HepG2 (cell line): Measurements from ENCODE around the gene TAGLN2. TPM values are rescaled to one million over a fixed set of nuclear protein-coding genes. Genes with fewer than 3 reads are reported as not detected.

Experiments
- ATAC-seq: fragments of 200-7000 bp; cut with Tn5 transposase; 3 replicates; pipeline ENCODE4 v1.9.1; 2020; ENCODE audit warnings: mild to moderate bottlenecking, moderate library complexity
- BruUV-seq: library from RNA; stranded (reverse); fragments of 400-500 nt; replicated peaks from 2 replicates; lab custom pipeline; 2021; lab: Mats Ljungman, UMichigan
- CTCF ChIA-PET: fragments of 300-600 bp; formaldehyde crosslinking; extraction: SDS; loops from one replicate; lab custom pipeline; 2021; ENCODE audit warnings: low total read pairs, inconsistent platforms, low intra/inter-chr PET ratio; lab: Yijun Ruan, JAX
- POLR2A ChIA-PET: fragments of 350-600 bp; sonication (Branson Sonifier 250); formaldehyde crosslinking; loops from one replicate; lab custom pipeline; 2020; ENCODE audit warnings: antibody characterized with exemption, inconsistent platforms; lab: Yijun Ruan, JAX
- DNase-seq: peaks from one replicate; pipeline ENCODE4 v3.0.0-alpha.2; 2015; ENCODE audit warnings: low spot score
- FAIRE-seq: peaks from 3 replicates; lab custom pipeline; 2011; peaks lifted over from hg19 to GRCh38; lab: Jason Lieb, UNC
- H2AFZ ChIP-seq: one replicate; pipeline ENCODE4 v1.6.1; 2011; ENCODE audit warnings: low read length, inconsistent platforms
- H3K27ac ChIP-seq: fragments of 300-600 bp; 3 replicates; pipeline ENCODE4 v1.8.0; 2011; ENCODE audit warnings: mixed run types, mild to moderate bottlenecking, mixed read lengths, low read length, inconsistent platforms; ENCODE audit not compliant: insufficient read depth; ENCODE audit errors: extremely low read length
- H3K27me3 ChIP-seq, 2 experiments: fragments of 200-600 bp in 1 of 2; 2 replicates in 1 of 2; 3 replicates in 1 of 2; pipeline versions ENCODE4 v1.6.0 to v1.8.0; 2011; ENCODE audit warnings: low read length in 2 of 2, mild to moderate bottlenecking in 2 of 2, moderate library complexity in 2 of 2, inconsistent platforms in 1 of 2; ENCODE audit not compliant: insufficient read depth in 2 of 2, control insufficient read depth in 1 of 2
- H3K36me3 ChIP-seq, 2 experiments: fragments of 200-600 bp in 1 of 2; replicated peaks in 1 of 2; 2 replicates in 1 of 2; 3 replicates in 1 of 2; pipeline versions ENCODE4 v1.5.1 to v1.8.0; 2011; ENCODE audit warnings: low read length in 2 of 2, inconsistent platforms in 1 of 2; ENCODE audit not compliant: insufficient read depth in 2 of 2, control insufficient read depth in 1 of 2
- H3K4me1 ChIP-seq: 2 replicates; pipeline ENCODE4 v1.5.1; 2012; ENCODE audit warnings: low read length, inconsistent platforms; ENCODE audit not compliant: insufficient read depth
- H3K4me2 ChIP-seq: 2 replicates; pipeline ENCODE4 v1.6.0; 2011; ENCODE audit warnings: low read depth, low read length, inconsistent platforms
- H3K4me3 ChIP-seq, 3 experiments: fragments of 200-600 bp in 1 of 3; sonication (generic), shearing (Covaris generic) in 1 of 3; replicated peaks in 1 of 3; 2 replicates each; pipeline ENCODE4 v1.5.1; 2011 to 2016; ENCODE audit warnings: low read length in 3 of 3, inconsistent platforms in 2 of 3, low read depth in 2 of 3, mild to moderate bottlenecking in 2 of 3, control low read depth in 1 of 3, mixed read lengths in 1 of 3; ENCODE audit not compliant: insufficient read depth in 1 of 3
- H3K79me2 ChIP-seq: one replicate; pipeline ENCODE4 v1.6.1; 2011; ENCODE audit warnings: low read length, inconsistent platforms; ENCODE audit not compliant: insufficient read depth
- H3K9ac ChIP-seq: 2 replicates; pipeline ENCODE4 v1.6.0; 2011; ENCODE audit warnings: mild to moderate bottlenecking, low read depth, low read length, inconsistent platforms; ENCODE audit not compliant: insufficient read depth
- H3K9me3 ChIP-seq: 2 replicates; pipeline ENCODE4 v1.5.1; 2012; ENCODE audit warnings: mild to moderate bottlenecking, low read length
- H4K20me1 ChIP-seq: 2 replicates; pipeline ENCODE4 v1.6.0; 2011; ENCODE audit warnings: inconsistent platforms, mild to moderate bottlenecking, low read length, moderate library complexity; ENCODE audit not compliant: insufficient read depth
- CEBPG ChIP-seq: IDR thresholded peaks from 2 replicates; pipeline ENCODE4 v1.6.1; 2016
- DNMT3B ChIP-seq: conservative IDR thresholded peaks from 2 replicates; pipeline ENCODE4 v1.6.1; 2016; ENCODE audit warnings: missing biosample characterization, control low read depth
- NFATC3 ChIP-seq: sonication (generic); formaldehyde crosslinking; IDR thresholded peaks from 2 replicates; pipeline ENCODE4 v1.5.1; 2020; ENCODE audit warnings: mild to moderate bottlenecking, missing genetic modification reagents
- RFX3 ChIP-seq: IDR thresholded peaks from 2 replicates; pipeline ENCODE4 v1.6.1; 2016; ENCODE audit warnings: missing biosample characterization, missing genetic modification reagents
- TSC22D2 ChIP-seq: sonication (generic); formaldehyde crosslinking; IDR thresholded peaks from 2 replicates; pipeline ENCODE4 v1.5.1; 2020; ENCODE audit warnings: missing genetic modification reagents, mild to moderate bottlenecking, borderline replicate concordance
- ZNF20 ChIP-seq: sonication (generic); formaldehyde crosslinking; IDR thresholded peaks from 2 replicates; pipeline ENCODE4 v1.4.0; 2020; ENCODE audit warnings: mild to moderate bottlenecking, moderate library complexity, missing genetic modification reagents
- ZNF367 ChIP-seq: sonication (generic); formaldehyde crosslinking; IDR thresholded peaks from 2 replicates; pipeline ENCODE4 v1.4.0; 2020; ENCODE audit warnings: missing genetic modification reagents, borderline replicate concordance
- ZSCAN22 ChIP-seq: sonication (generic); formaldehyde crosslinking; IDR thresholded peaks from 2 replicates; pipeline ENCODE4 v1.4.0; 2020; ENCODE audit warnings: mild to moderate bottlenecking, missing genetic modification reagents
- WGBS: methylation state at CpG from one replicate; pipeline ENCODE4 v1.1.6; 2017; ENCODE audit warnings: low lambda C conversion rate; 5-methylcytosine and 5-hydroxymethylcytosine counted together
- in situ Hi-C: cut with HindIII; loops from 2 replicates; pipeline ENCODE4 v1.10.0; 2017; ENCODE audit warnings: low pct_unique_long_range_greater_than_20kb; ENCODE audit not compliant: extremely low pct_ligation_motif_present
- intact Hi-C: fragments of 100-400 bp; cut with micrococcal nuclease; formaldehyde crosslinking; loops from one replicate; pipeline ENCODE4 v1.10.0; 2022; ENCODE audit not compliant: unreplicated experiment
- polyA plus RNA-seq, 8 experiments: library from polyadenylated mRNA; depleted of rRNA in 3 of 8; stranded (reverse) in 7 of 8; unstranded in 1 of 8; fragments of >200 nt; fragmentation: Illumina TruSeq in 4 of 8; extraction: Trizol in 4 of 8; gene quantifications; 2 replicates each; pipeline versions ENCODE4 v1.2.1 to v1.2.3, GENCODE V29; 2011 to 2016; ENCODE audit warnings: low read depth in 4 of 8, missing spikeins in 1 of 8, mixed read lengths in 1 of 8; ENCODE audit not compliant: insufficient read depth in 1 of 8
- total RNA-seq, 5 experiments: library from RNA; depleted of rRNA; stranded (reverse); fragments of >200 nt; fragmentation: Illumina TruSeq; extraction: Trizol; gene quantifications; 2 replicates each; pipeline ENCODE4 v1.2.3, GENCODE V29; 2016; ENCODE audit warnings: low read depth in 1 of 5
- TF ChIP-seq, protein P1 (sequence below), 2 experiments: IDR thresholded peaks; 2 replicates each; pipeline ENCODE4 v1.6.1; 2011 to 2012; ENCODE audit warnings: low read length in 2 of 2, borderline replicate concordance in 1 of 2, low read depth in 1 of 2, mild to moderate bottlenecking in 1 of 2, moderate library complexity in 1 of 2
- TF ChIP-seq, protein P2 (sequence below): IDR thresholded peaks from 2 replicates; pipeline ENCODE4 v1.6.1; 2018; ENCODE audit warnings: missing genetic modification reagents, mild to moderate bottlenecking, missing compliant biosample characterization

TAGLN2 gene
- total and polyA plus RNA-seq, 2 of the 13 experiments (the other 11 are each of a cell fraction or from before 2014, with no cell fraction given), result 6.7 to 17.2 TPM

DNA sequence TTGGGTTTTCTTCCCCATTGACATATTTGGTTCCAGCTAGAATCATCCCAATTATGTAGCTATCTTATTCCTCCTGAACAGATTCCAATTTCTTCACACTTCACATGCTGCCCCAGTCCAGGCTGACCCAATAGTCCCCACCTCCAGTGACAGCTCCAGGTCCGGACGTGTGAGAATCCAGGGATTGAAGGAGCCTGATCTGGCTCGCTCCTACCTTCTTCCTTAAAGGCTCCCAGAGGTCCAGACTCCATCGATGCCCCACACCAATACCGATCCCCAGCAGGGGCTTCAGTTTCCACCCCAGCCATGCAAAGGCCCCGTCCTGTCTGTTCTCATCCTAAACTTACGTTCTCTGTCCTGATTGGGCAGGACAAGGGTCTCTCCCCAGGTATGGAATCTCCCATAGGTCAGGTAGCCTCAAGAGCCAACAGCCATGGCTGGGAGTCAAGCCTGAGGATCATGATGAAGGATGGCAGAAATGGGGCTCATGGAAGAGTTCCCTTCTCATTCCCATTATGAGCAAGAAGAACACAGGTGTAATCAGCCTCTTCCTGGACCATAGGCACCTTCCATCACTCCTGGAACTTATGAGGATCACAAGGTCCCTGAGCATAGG lies 49.2 kb upstream of the TAGLN2 start:
- H3K27me3 ChIP-seq, result peaks cover 2 to 5% of the 10 kb centered on the region in 2 experiments; a peak in 1 of 5 replicates
- in situ Hi-C loops (no loop called here), intact Hi-C loops (no loop called here)
- H3K9me3 ChIP-seq, result no peaks in the 10 kb centered on the region
- peaks cover 32% of the 10 kb centered on the region for H3K4me1 ChIP-seq
- no peak for ATAC-seq
- no TSS peak for BruUV-seq
- ChIA-PET CTCF (no interaction called here), POLR2A (no interaction called here)
- no peaks in the 10 kb centered on the region for H3K79me2 ChIP-seq
- FAIRE-seq, result no peak
- WGBS, result 46% methylated on average over 7 of the region's 7 CpGs
- no peaks in the 10 kb centered on the region for H3K36me3 ChIP-seq
- no peak overlapping the region for H3K4me2 ChIP-seq
- no peak overlapping the region for H3K9ac ChIP-seq
- H4K20me1 ChIP-seq, result no peaks in the 10 kb centered on the region
- no peak for DNase-seq
- H3K4me3 ChIP-seq, result no peak overlapping the region
- no peak overlapping the region for H3K27ac ChIP-seq
- no peak overlapping the region for H2AFZ ChIP-seq
- TF ChIP-seq TSC22D2 (no peak), CEBPG (CRISPR knock-in tag) (no peak), ZSCAN22 (CRISPR knock-in tag) (no peak), NFATC3 (CRISPR knock-in tag) (no peak), ZNF20 (CRISPR knock-in tag) (no peak), RFX3 (CRISPR knock-in tag) (no peak), DNMT3B (CRISPR knock-in tag) (no peak), ZNF367 (CRISPR knock-in tag) (no peak)
- TF ChIP-seq, protein P1, sequence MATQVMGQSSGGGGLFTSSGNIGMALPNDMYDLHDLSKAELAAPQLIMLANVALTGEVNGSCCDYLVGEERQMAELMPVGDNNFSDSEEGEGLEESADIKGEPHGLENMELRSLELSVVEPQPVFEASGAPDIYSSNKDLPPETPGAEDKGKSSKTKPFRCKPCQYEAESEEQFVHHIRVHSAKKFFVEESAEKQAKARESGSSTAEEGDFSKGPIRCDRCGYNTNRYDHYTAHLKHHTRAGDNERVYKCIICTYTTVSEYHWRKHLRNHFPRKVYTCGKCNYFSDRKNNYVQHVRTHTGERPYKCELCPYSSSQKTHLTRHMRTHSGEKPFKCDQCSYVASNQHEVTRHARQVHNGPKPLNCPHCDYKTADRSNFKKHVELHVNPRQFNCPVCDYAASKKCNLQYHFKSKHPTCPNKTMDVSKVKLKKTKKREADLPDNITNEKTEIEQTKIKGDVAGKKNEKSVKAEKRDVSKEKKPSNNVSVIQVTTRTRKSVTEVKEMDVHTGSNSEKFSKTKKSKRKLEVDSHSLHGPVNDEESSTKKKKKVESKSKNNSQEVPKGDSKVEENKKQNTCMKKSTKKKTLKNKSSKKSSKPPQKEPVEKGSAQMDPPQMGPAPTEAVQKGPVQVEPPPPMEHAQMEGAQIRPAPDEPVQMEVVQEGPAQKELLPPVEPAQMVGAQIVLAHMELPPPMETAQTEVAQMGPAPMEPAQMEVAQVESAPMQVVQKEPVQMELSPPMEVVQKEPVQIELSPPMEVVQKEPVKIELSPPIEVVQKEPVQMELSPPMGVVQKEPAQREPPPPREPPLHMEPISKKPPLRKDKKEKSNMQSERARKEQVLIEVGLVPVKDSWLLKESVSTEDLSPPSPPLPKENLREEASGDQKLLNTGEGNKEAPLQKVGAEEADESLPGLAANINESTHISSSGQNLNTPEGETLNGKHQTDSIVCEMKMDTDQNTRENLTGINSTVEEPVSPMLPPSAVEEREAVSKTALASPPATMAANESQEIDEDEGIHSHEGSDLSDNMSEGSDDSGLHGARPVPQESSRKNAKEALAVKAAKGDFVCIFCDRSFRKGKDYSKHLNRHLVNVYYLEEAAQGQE (IDR thresholded peaks at IDR 0.05; ENCODE audit: borderline replicate concordance in 1 of 2, low read depth in 1 of 2, low read length in 2 of 2), result no peak
- TF ChIP-seq, protein P2, sequence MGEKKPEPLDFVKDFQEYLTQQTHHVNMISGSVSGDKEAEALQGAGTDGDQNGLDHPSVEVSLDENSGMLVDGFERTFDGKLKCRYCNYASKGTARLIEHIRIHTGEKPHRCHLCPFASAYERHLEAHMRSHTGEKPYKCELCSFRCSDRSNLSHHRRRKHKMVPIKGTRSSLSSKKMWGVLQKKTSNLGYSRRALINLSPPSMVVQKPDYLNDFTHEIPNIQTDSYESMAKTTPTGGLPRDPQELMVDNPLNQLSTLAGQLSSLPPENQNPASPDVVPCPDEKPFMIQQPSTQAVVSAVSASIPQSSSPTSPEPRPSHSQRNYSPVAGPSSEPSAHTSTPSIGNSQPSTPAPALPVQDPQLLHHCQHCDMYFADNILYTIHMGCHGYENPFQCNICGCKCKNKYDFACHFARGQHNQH (CRISPR knock-in tag), result no peak
